EH (cell line): Measurements from ENCODE around the gene COL13A1.

Experiments
- DNase-seq: peaks from one replicate; pipeline ENCODE4 v3.0.0-alpha.2; 2015; ENCODE audit warnings: low read depth

The COL13A1 gene

DNA sequence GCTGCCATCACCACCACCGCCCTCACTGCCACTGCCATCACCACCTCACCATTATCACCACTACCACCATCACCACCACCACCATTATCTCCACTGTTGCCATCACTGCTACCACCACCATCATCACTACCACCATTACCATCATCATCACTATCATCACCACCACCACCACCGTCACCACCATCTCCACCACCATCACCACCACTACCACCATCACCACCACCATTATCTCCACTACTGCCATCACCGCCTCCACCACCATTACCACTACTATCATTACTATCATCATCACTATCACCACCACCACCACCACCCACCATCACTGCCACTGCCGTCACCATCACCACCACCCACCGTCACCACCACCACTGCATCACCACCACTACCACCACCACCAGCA lies 9.9 kb upstream of the COL13A1 start:
- no peak for DNase-seq

- DNase-seq, result no peak
Observed at GRCh38 chr10:69792341-69792740, 9.4 kb upstream of the COL13A1 start.

DNA sequence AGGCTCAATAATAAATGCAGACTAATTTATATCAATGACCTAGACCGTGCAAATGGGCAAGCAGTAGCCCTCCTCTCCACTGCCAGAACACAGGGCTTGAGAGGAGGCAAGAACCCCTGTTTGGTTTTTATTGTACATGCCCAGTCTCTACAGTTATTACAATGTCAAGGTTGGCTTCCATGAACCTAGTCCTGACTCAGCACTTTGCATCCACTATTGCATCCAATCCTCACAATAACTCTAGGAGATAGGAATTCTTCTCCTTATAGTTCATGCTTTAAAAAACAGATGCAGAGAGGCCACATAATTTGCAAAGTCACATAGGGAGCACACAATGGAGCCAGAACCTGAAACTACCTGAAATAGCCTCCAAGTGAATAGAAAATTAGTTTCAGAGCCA lies 7.0 kb upstream of the COL13A1 start:
- no peak for DNase-seq

DNA sequence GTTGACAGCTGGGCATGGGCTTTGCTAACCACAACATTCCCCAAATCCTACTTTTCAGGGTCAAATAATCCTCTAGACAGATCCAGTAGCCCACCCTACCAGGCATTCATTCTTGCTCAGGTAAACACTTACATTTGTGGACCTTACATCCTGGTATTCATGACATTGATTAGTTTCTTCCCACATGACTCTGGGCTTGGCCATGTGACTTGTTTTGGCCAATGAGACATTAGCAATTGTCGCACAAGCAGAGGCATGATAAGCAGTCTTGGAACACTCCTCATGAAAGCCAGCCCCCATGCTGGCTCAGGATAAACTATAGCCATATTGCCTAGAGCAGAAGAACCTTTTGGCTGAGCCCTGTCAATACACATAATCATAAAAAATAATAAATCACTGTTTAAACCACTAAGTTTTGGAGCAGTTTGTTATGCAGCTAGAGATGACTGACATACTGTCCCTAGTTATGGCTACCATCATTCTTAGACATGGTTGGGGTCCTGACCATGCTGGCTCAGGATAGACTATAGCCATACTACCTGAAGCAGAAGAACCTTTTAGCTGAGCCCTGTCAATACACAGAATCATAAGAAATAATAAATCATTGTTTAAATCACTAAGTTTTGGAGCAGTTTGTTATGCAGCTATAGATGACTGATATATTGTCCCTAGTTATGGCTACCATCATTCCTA lies 6.3 kb upstream of the COL13A1 start:
- DNase-seq, result no peak

GRCh38 chr10:69797959-69798358 lies 3.7 kb upstream of the COL13A1 start:
- peak; percentile 47 for DNase-seq

DNA sequence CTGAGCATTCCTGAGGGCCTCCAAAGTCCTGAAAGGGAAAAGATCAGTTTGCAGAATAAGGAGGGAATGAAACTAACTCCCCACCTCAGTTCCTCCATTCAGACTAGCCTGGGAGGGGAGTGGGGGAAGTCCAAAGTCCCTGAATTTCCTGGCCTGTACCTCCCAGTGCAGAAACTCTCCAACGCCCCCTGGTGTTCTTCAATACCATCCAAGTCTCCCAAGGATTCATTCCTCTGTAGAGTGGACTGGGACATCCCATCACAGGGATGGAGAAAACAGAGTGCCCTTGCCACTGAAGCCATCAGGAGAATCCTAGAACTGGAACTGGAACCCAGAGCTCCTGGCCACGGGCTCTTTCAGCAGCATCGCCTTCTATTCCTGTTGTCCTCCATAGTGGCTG lies 1.6 kb upstream of the COL13A1 start:
- DNase-seq, result peak; percentile 75

DNA sequence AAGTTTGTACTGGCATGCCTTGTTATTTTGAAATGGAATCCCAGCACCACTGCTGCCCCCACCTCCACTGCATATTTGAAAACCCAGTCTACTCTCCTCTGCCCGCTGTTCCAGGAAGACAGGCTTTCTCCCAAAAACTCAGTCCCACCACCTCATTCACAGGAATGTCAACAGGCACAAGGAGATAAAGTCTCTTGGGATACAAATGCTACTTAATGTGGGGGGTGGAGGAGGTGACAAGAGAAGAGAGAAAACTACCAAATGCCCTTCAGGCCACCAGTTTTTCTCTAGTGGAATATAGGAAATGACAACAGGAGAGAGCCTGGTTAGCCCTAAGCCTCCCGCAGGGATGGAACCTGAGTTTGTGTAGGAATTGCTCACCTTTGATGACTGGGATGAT lies 1.0 kb upstream of the COL13A1 start:
- no peak for DNase-seq

- DNase-seq, result peak; percentile 67
Observed at GRCh38 chr10:69801094-69801433, 642 bp upstream of the COL13A1 start.

- peak; percentile 69 for DNase-seq
Observed at GRCh38 chr10:69802424-69803161, 887 bp downstream of the COL13A1 start.

- no peak for DNase-seq
Observed at GRCh38 chr10:69803809-69804208, 2.1 kb downstream of the COL13A1 start.

GRCh38 chr10:69804775-69805174 lies 3.1 kb downstream of the COL13A1 start:
- no peak for DNase-seq

GRCh38 chr10:69807122-69807521 lies 5.4 kb downstream of the COL13A1 start:
- peak; percentile 93 for DNase-seq

DNA sequence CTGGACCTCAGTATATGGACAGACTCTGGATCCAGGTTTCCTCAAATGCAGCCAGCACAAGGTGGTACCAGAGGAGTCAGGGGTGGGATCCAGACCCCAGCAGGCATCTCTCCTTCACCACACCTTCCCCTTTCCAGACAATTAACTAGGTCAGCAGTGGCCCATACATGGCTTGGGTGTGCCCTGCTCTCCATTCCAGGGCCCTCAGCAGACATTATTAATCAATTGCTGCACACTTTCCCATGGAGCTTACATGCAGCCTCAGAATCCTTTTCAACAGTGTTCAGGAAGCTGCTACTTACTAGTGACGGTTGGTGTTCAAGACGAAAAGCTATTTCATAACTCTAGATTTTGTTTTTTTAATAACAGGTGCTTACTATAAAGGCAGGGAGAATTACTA lies 6.0 kb downstream of the COL13A1 start:
- DNase-seq, result peak; percentile 54

- no peak for DNase-seq
Observed at GRCh38 chr10:69809318-69809717, 7.6 kb downstream of the COL13A1 start.

GRCh38 chr10:69810097-69810496 lies 8.4 kb downstream of the COL13A1 start:
- DNase-seq, result peak; percentile 34

- DNase-seq, result no peak
Observed at GRCh38 chr10:69810675-69811397, 9.1 kb downstream of the COL13A1 start.

- DNase-seq, result no peak
Observed at GRCh38 chr10:69813632-69814031, 11.9 kb downstream of the COL13A1 start.

DNA sequence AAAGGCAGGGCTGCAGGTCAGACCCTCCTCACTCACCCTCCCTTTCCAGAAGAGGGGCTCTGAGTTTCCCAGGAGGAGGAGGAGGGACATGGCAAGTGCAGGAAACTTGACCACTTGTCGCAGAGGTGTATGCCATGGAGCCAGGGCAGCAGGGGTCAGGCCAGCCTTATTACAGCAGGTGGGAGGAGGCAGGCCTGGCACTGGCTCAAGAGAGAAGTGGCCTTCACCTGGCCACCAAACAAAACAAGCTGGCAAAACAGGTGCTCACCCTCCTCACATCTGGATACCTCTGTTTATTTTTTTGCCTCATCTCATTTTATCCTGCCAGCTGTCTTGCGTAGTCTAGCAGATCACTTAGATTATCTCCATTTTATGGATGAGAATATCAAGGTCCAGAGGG lies 12.5 kb downstream of the COL13A1 start:
- no peak for DNase-seq

- no peak for DNase-seq
Observed at GRCh38 chr10:69815104-69815503, 13.4 kb downstream of the COL13A1 start.

DNA sequence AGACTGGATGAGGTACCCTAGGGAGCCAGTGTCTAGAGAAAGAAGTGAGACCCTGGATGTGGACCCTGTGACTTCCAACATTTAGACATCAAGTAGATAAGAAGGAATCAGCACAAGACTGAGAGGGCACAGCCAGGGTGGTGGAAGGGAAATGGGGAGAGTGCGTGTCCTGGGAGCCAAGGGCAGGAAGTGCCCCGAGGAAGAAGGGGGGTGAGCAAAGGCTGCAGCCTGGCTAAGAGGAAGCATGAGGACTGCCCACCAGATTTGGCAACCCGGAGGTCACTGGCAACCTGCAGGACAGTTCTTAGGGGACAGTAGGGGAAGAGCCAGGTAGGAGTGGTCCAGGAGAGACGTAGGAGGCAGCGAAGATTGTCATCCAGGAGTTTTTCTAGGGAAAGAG lies 14.8 kb downstream of the COL13A1 start:
- DNase-seq, result peak; percentile 42

GRCh38 chr10:69817078-69817581 lies 15.4 kb downstream of the COL13A1 start:
- no peak for DNase-seq

- peak; percentile 30 for DNase-seq
Observed at GRCh38 chr10:69818676-69819239, 17.1 kb downstream of the COL13A1 start.
